Endothelial cell of umbilical vein (primary cell): ENCODE data around the gene SOX11. TPM values are rescaled to one million over a fixed set of nuclear protein-coding genes. Genes with fewer than 3 reads are reported as not detected.

Source experiments
- BruUV-seq: library from RNA; stranded (reverse); fragments of 400-500 nt; replicated peaks from 2 replicates; lab custom pipeline; 2021; lab: Mats Ljungman, UMichigan
- CTCF ChIA-PET: fragments of 300-600, 350-600 bp; sonication (Branson Sonifier 250); formaldehyde crosslinking; loops from one replicate; lab custom pipeline; 2021; ENCODE audit warnings: antibody characterized with exemption, inconsistent platforms; lab: Charles Lee
- POLR2A ChIA-PET: fragments of 300-600, 350-600 bp; sonication (Branson Sonifier 250); formaldehyde crosslinking; loops from one replicate; lab custom pipeline; 2021; ENCODE audit warnings: antibody characterized with exemption, inconsistent platforms; lab: Charles Lee
- DNase-seq: peaks from one replicate; pipeline ENCODE4 v3.0.0-alpha.2; 2011; ENCODE audit warnings: low read depth, low spot score
- FAIRE-seq: peaks from 2 replicates; lab custom pipeline; 2011; peaks lifted over from hg19 to GRCh38; lab: Jason Lieb, UNC
- H2AFZ ChIP-seq: 2 replicates; pipeline ENCODE4 v1.6.0; 2012; ENCODE audit warnings: low read depth, low read length, control low read depth, inconsistent platforms
- H3K27ac ChIP-seq: 2 replicates; pipeline ENCODE4 v1.5.1; 2011; ENCODE audit warnings: low read depth, mild to moderate bottlenecking, control low read depth, low read length, moderate library complexity; ENCODE audit not compliant: insufficient read depth
- H3K27me3 ChIP-seq, 2 experiments: 2 replicates each; pipeline versions ENCODE4 v1.6.0 to v1.6.1; 2011; ENCODE audit warnings: low read length in 2 of 2, mixed read lengths in 1 of 2; ENCODE audit not compliant: control insufficient read depth in 2 of 2, insufficient read depth in 2 of 2
- H3K36me3 ChIP-seq, 2 experiments: 2 replicates in 1 of 2; 3 replicates in 1 of 2; pipeline ENCODE4 v1.5.1; 2011; ENCODE audit warnings: low read length in 2 of 2, mild to moderate bottlenecking in 1 of 2, moderate library complexity in 1 of 2; ENCODE audit not compliant: control insufficient read depth in 2 of 2, insufficient read depth in 2 of 2; ENCODE audit errors: extremely low read depth in 1 of 2
- H3K4me1 ChIP-seq: 3 replicates; pipeline ENCODE4 v1.5.1; 2011; ENCODE audit warnings: mild to moderate bottlenecking, low read length; ENCODE audit not compliant: control insufficient read depth, insufficient read depth; ENCODE audit errors: extremely low read depth
- H3K4me2 ChIP-seq: 2 replicates; pipeline ENCODE4 v1.6.1; 2011; ENCODE audit warnings: low read length, control low read depth, mixed read lengths; ENCODE audit not compliant: insufficient read depth
- H3K4me3 ChIP-seq, 3 experiments: fragments of 200-600 bp in 1 of 3; sonication (generic), shearing (Covaris generic) in 1 of 3; replicated peaks in 1 of 3; 2 replicates each; pipeline ENCODE4 v1.5.1; 2011 to 2016; ENCODE audit warnings: control low read depth in 3 of 3, low read length in 3 of 3, mild to moderate bottlenecking in 2 of 3, inconsistent platforms in 1 of 3, low read depth in 1 of 3, moderate library complexity in 1 of 3; ENCODE audit not compliant: insufficient read depth in 1 of 3
- H3K79me2 ChIP-seq: 2 replicates; pipeline ENCODE4 v1.6.0; 2012; ENCODE audit warnings: low read length, inconsistent platforms; ENCODE audit not compliant: control insufficient read depth, insufficient read depth
- H3K9ac ChIP-seq: replicated peaks from 2 replicates; pipeline ENCODE3; 2011; ENCODE audit warnings: low read length, control low read depth; ENCODE audit not compliant: insufficient read depth; ENCODE audit errors: extremely low read depth
- H3K9me1 ChIP-seq: replicated peaks from 3 replicates; pipeline ENCODE4 v1.6.0; 2011; ENCODE audit warnings: mild to moderate bottlenecking, low read length; ENCODE audit not compliant: control insufficient read depth, insufficient read depth; ENCODE audit errors: extremely low read depth
- H3K9me3 ChIP-seq: replicated peaks from 2 replicates; pipeline ENCODE4 v1.5.1; 2012; ENCODE audit warnings: low read length, inconsistent platforms; ENCODE audit not compliant: control insufficient read depth, insufficient read depth
- H4K20me1 ChIP-seq: replicated peaks from 2 replicates; pipeline ENCODE3; 2011; ENCODE audit warnings: mild to moderate bottlenecking, low read length; ENCODE audit not compliant: control insufficient read depth, insufficient read depth; ENCODE audit errors: extremely low read depth
- EZH2 ChIP-seq: IDR thresholded peaks from 2 replicates; pipeline ENCODE4 v1.6.1; 2012; ENCODE audit warnings: borderline replicate concordance, low read depth, mild to moderate bottlenecking, moderate library complexity, low read length, inconsistent platforms; ENCODE audit not compliant: severe bottlenecking
- FOS ChIP-seq: IDR thresholded peaks from 2 replicates; pipeline ENCODE4 v1.6.1; 2011; ENCODE audit warnings: mild to moderate bottlenecking, low read length, moderate library complexity, borderline replicate concordance; ENCODE audit not compliant: insufficient read depth
- GATA2 ChIP-seq: IDR thresholded peaks from 2 replicates; pipeline ENCODE4 v1.7.0; 2011; ENCODE audit warnings: low read depth, mild to moderate bottlenecking, moderate library complexity, mixed read lengths, low read length; ENCODE audit not compliant: insufficient read length, insufficient read depth
- JUN ChIP-seq: IDR thresholded peaks from 2 replicates; pipeline ENCODE4 v1.6.1; 2011; ENCODE audit warnings: borderline replicate concordance, low read depth; ENCODE audit not compliant: insufficient read length, insufficient read depth
- MAX ChIP-seq: IDR thresholded peaks from 2 replicates; pipeline ENCODE4 v1.6.1; 2011; ENCODE audit not compliant: insufficient read depth, insufficient read length
- MYC ChIP-seq: IDR thresholded peaks from one replicate; pipeline ENCODE4 v1.6.1; 2011; ENCODE audit warnings: mild to moderate bottlenecking, low read depth, low read length
- POLR2A ChIP-seq: IDR thresholded peaks from 2 replicates; pipeline ENCODE4 v1.6.1; 2012; ENCODE audit warnings: low read depth, mild to moderate bottlenecking, control low read depth, low read length
- POLR2AphosphoS5 ChIP-seq: IDR thresholded peaks from 2 replicates; pipeline ENCODE4 v1.6.1; 2012; ENCODE audit warnings: low read depth, mild to moderate bottlenecking, control low read depth, low read length, moderate library complexity; ENCODE audit not compliant: insufficient read depth
- dilution Hi-C: fragments of 300-500 bp; cut with MboI; formaldehyde crosslinking; loops from one replicate; pipeline ENCODE4 v1.15.0; 2019; ENCODE audit warnings: low sequenced_read_pairs; ENCODE audit not compliant: extremely low pct_ligation_motif_present
- intact Hi-C: fragments of 100-400 bp; cut with micrococcal nuclease; formaldehyde crosslinking; loops from one replicate; pipeline ENCODE4 v1.10.0; 2022
- polyA plus RNA-seq, 4 experiments: library from polyadenylated mRNA; depleted of rRNA in 3 of 4; stranded (reverse) in 3 of 4; unstranded in 1 of 4; fragments of >200 nt; gene quantifications; 2 replicates each; pipeline versions ENCODE4 v1.2.1 to v1.2.3, GENCODE V29; 2011 to 2012; ENCODE audit warnings: missing spikeins in 1 of 4
- total RNA-seq: library from RNA; stranded (reverse); gene quantifications from 2 replicates; pipeline ENCODE4 v1.2.3, GENCODE V29; 2021
- TF ChIP-seq, protein P1 (sequence below), 2 donors: IDR thresholded peaks; 1 replicate in 1 of 2; 2 replicates in 1 of 2; pipeline ENCODE4 v1.5.1; 2011; ENCODE audit warnings: low read length in 2 of 2, mild to moderate bottlenecking in 2 of 2, moderate library complexity in 2 of 2, control low read depth in 1 of 2, inconsistent platforms in 1 of 2, low read depth in 1 of 2; ENCODE audit not compliant: insufficient read depth in 1 of 2; ENCODE audit errors: extremely low read depth in 1 of 2

Gene SOX11
- total and polyA plus RNA-seq, 2 donors (not counting 3 experiments of a cell fraction or from before 2014, with no cell fraction given) = not detected

- Histone ChIP-seq H3K27me3 (peaks cover 12 to 38% of the 10 kb centered on the region in 2 experiments), H3K9me3 (no peaks in the 10 kb centered on the region), H3K9me1 (no peaks in the 10 kb centered on the region), H3K36me3 (no peaks in the 10 kb centered on the region), H3K9ac (no peak overlapping the region), H4K20me1 (no peaks in the 10 kb centered on the region), H3K79me2 (no peaks in the 10 kb centered on the region), H3K4me2 (no peak overlapping the region), H3K4me3 (no peak overlapping the region), H3K4me1 (no peaks in the 10 kb centered on the region), H2AFZ (no peak overlapping the region), H3K27ac (no peak overlapping the region)
- intact Hi-C loops = no loop called here
- TF ChIP-seq JUN (no peak), POLR2AphosphoS5 (no peak), MYC (no peak), FOS (no peak), MAX (no peak), GATA2 (no peak), POLR2A (no peak), EZH2 (no peak)
- TF ChIP-seq, protein P1, sequence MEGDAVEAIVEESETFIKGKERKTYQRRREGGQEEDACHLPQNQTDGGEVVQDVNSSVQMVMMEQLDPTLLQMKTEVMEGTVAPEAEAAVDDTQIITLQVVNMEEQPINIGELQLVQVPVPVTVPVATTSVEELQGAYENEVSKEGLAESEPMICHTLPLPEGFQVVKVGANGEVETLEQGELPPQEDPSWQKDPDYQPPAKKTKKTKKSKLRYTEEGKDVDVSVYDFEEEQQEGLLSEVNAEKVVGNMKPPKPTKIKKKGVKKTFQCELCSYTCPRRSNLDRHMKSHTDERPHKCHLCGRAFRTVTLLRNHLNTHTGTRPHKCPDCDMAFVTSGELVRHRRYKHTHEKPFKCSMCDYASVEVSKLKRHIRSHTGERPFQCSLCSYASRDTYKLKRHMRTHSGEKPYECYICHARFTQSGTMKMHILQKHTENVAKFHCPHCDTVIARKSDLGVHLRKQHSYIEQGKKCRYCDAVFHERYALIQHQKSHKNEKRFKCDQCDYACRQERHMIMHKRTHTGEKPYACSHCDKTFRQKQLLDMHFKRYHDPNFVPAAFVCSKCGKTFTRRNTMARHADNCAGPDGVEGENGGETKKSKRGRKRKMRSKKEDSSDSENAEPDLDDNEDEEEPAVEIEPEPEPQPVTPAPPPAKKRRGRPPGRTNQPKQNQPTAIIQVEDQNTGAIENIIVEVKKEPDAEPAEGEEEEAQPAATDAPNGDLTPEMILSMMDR (IDR thresholded peaks at IDR 0.05; ENCODE audit: extremely low read depth in 1 of 2, insufficient read depth in 1 of 2, low read depth in 1 of 2, low read length in 2 of 2) = no peak
- CTCF ChIA-PET = no interaction called here
- dilution Hi-C loops = no loop called here
- no TSS peak for BruUV-seq
- no peak for DNase-seq
- POLR2A ChIA-PET = no interaction called here
- no peak for FAIRE-seq
These were observed 6.0 kb downstream of the SOX11 start for GRCh38 chr2:5698134-5698533.
